GM10266 (cell line): ENCODE measurements around the gene ADAMTS3.
A peak's percentile ranks its signal among the peaks of the same experiment; 100 is the strongest.

Experiments
- DNase-seq: peaks from one replicate; pipeline ENCODE4 v3.0.0; 2012; ENCODE audit errors: extremely low spot score
- CTCF ChIP-seq: IDR thresholded peaks from 2 replicates; pipeline ENCODE4 v1.5.1; 2012; ENCODE audit warnings: mild to moderate bottlenecking, low read depth; ENCODE audit not compliant: control insufficient read depth, insufficient read depth; ENCODE audit errors: missing control alignments

The ADAMTS3 gene

GRCh38 chr4:72568959-72569718, at the start of gene ADAMTS3:
Gene ADAMTS3, minus strand, starts transcription at chr4:72569221. Its CDS starts 459 bp downstream, at chr4:72568762.
- TF ChIP-seq CTCF: no peak
- peak; percentile 18 for DNase-seq

GRCh38 chr4:72613959-72614358, 44.9 kb upstream of the ADAMTS3 start:
- TF ChIP-seq CTCF: no peak
- no peak for DNase-seq

- no peak for TF ChIP-seq CTCF
- DNase-seq: no peak
Measured at GRCh38 chr4:72606751-72607150, 37.7 kb upstream of the ADAMTS3 start.

GRCh38 chr4:72604324-72604723, 35.3 kb upstream of the ADAMTS3 start:
- no peak for TF ChIP-seq CTCF
- no peak for DNase-seq

- no peak for DNase-seq
- no peak for TF ChIP-seq CTCF
Measured at GRCh38 chr4:72602396-72603376, 33.7 kb upstream of the ADAMTS3 start.

- DNase-seq: no peak
- no peak for TF ChIP-seq CTCF
Measured at GRCh38 chr4:72591547-72592454, 22.8 kb upstream of the ADAMTS3 start.
